ENCODE results near the gene SH3GLB1.

- TF ChIP-seq POLR2AphosphoS5 (IDR thresholded peaks at IDR 0.05; ENCODE audit: low read length) (no peak), CTCF (IDR thresholded peaks at IDR 0.05 in 2 of 3, conservative IDR thresholded peaks at IDR 0.05 in 1 of 3; ENCODE audit: control insufficient read depth in 2 of 3, extremely low read depth in 1 of 3, insufficient read depth in 1 of 3, low read depth in 3 of 3, low read length in 3 of 3) (no peak), CBX5 (IDR thresholded peaks at IDR 0.05; ENCODE audit: low read depth) (no peak), RUNX3 (IDR thresholded peaks at IDR 0.05; ENCODE audit: low read length) (no peak), EZH2 (IDR thresholded peaks at IDR 0.05; ENCODE audit: borderline replicate concordance, control insufficient read depth, low read depth, low read length) (no peak), POLR2A (IDR thresholded peaks at IDR 0.05; ENCODE audit: low read depth, low read length) (no peak), FOS (IDR thresholded peaks at IDR 0.05; ENCODE audit: borderline replicate concordance, extremely low read depth, insufficient read length) (no peak), YBX1 (IDR thresholded peaks at IDR 0.05) (no peak), POLR2AphosphoS2 (IDR thresholded peaks at IDR 0.05; ENCODE audit: low read depth, low read length) (no peak), SREBF2 (IDR thresholded peaks at IDR 0.05; ENCODE audit: low read length) (no peak)
These were observed 90.9 kb downstream of the SH3GLB1 start for GRCh38 chr1:86795316-86795715.
